HepG2 (cell line): ENCODE results near the gene ARAP3. TPM values are rescaled to one million over a fixed set of nuclear protein-coding genes. Genes with fewer than 3 reads are reported as not detected.
A peak's percentile ranks its signal among the peaks of the same experiment; 100 is the strongest.

Source experiments
- ATAC-seq: fragments of 200-7000 bp; cut with Tn5 transposase; 3 replicates; pipeline ENCODE4 v1.9.1; 2020; ENCODE audit warnings: mild to moderate bottlenecking, moderate library complexity
- BruUV-seq: library from RNA; stranded (reverse); fragments of 400-500 nt; replicated peaks from 2 replicates; lab custom pipeline; 2021; lab: Mats Ljungman, UMichigan
- CTCF ChIA-PET: fragments of 300-600 bp; formaldehyde crosslinking; extraction: SDS; loops from one replicate; lab custom pipeline; 2021; ENCODE audit warnings: low total read pairs, inconsistent platforms, low intra/inter-chr PET ratio; lab: Yijun Ruan, JAX
- POLR2A ChIA-PET: fragments of 350-600 bp; sonication (Branson Sonifier 250); formaldehyde crosslinking; loops from one replicate; lab custom pipeline; 2020; ENCODE audit warnings: antibody characterized with exemption, inconsistent platforms; lab: Yijun Ruan, JAX
- DNase-seq: peaks from one replicate; pipeline ENCODE4 v3.0.0-alpha.2; 2015; ENCODE audit warnings: low spot score
- FAIRE-seq: peaks from 3 replicates; lab custom pipeline; 2011; peaks lifted over from hg19 to GRCh38; lab: Jason Lieb, UNC
- H2AFZ ChIP-seq: one replicate; pipeline ENCODE4 v1.6.1; 2011; ENCODE audit warnings: low read length, inconsistent platforms
- H3K27ac ChIP-seq: fragments of 300-600 bp; 3 replicates; pipeline ENCODE4 v1.8.0; 2011; ENCODE audit warnings: mixed run types, mild to moderate bottlenecking, mixed read lengths, low read length, inconsistent platforms; ENCODE audit not compliant: insufficient read depth; ENCODE audit errors: extremely low read length
- H3K27me3 ChIP-seq, 2 experiments: fragments of 200-600 bp in 1 of 2; 2 replicates in 1 of 2; 3 replicates in 1 of 2; pipeline versions ENCODE4 v1.6.0 to v1.8.0; 2011; ENCODE audit warnings: low read length in 2 of 2, mild to moderate bottlenecking in 2 of 2, moderate library complexity in 2 of 2, inconsistent platforms in 1 of 2; ENCODE audit not compliant: insufficient read depth in 2 of 2, control insufficient read depth in 1 of 2
- H3K36me3 ChIP-seq, 2 experiments: fragments of 200-600 bp in 1 of 2; replicated peaks in 1 of 2; 2 replicates in 1 of 2; 3 replicates in 1 of 2; pipeline versions ENCODE4 v1.5.1 to v1.8.0; 2011; ENCODE audit warnings: low read length in 2 of 2, inconsistent platforms in 1 of 2; ENCODE audit not compliant: insufficient read depth in 2 of 2, control insufficient read depth in 1 of 2
- H3K4me1 ChIP-seq: 2 replicates; pipeline ENCODE4 v1.5.1; 2012; ENCODE audit warnings: low read length, inconsistent platforms; ENCODE audit not compliant: insufficient read depth
- H3K4me2 ChIP-seq: 2 replicates; pipeline ENCODE4 v1.6.0; 2011; ENCODE audit warnings: low read depth, low read length, inconsistent platforms
- H3K4me3 ChIP-seq, 3 experiments: fragments of 200-600 bp in 1 of 3; sonication (generic), shearing (Covaris generic) in 1 of 3; replicated peaks in 1 of 3; 2 replicates each; pipeline ENCODE4 v1.5.1; 2011 to 2016; ENCODE audit warnings: low read length in 3 of 3, inconsistent platforms in 2 of 3, low read depth in 2 of 3, mild to moderate bottlenecking in 2 of 3, control low read depth in 1 of 3, mixed read lengths in 1 of 3; ENCODE audit not compliant: insufficient read depth in 1 of 3
- H3K79me2 ChIP-seq: one replicate; pipeline ENCODE4 v1.6.1; 2011; ENCODE audit warnings: low read length, inconsistent platforms; ENCODE audit not compliant: insufficient read depth
- H3K9ac ChIP-seq: 2 replicates; pipeline ENCODE4 v1.6.0; 2011; ENCODE audit warnings: mild to moderate bottlenecking, low read depth, low read length, inconsistent platforms; ENCODE audit not compliant: insufficient read depth
- H3K9me3 ChIP-seq: 2 replicates; pipeline ENCODE4 v1.5.1; 2012; ENCODE audit warnings: mild to moderate bottlenecking, low read length
- H4K20me1 ChIP-seq: 2 replicates; pipeline ENCODE4 v1.6.0; 2011; ENCODE audit warnings: inconsistent platforms, mild to moderate bottlenecking, low read length, moderate library complexity; ENCODE audit not compliant: insufficient read depth
- KDM4B ChIP-seq: sonication (generic); formaldehyde crosslinking; IDR thresholded peaks from 2 replicates; pipeline ENCODE4 v1.4.0; 2020; ENCODE audit warnings: missing genetic modification reagents
- POGK ChIP-seq: sonication (generic); formaldehyde crosslinking; conservative IDR thresholded peaks from 2 replicates; pipeline ENCODE4 v1.8.0; 2022; ENCODE audit warnings: mild to moderate bottlenecking, moderate library complexity, missing genetic modification reagents
- RBFOX2 ChIP-seq: fragments of 200-400 bp; formaldehyde crosslinking; IDR thresholded peaks from 2 replicates; pipeline ENCODE4 v1.6.1; 2017; ENCODE audit warnings: low read depth, mild to moderate bottlenecking, low read length
- SMARCC2 ChIP-seq: fragments of 450-650 bp; IDR thresholded peaks from 2 replicates; pipeline ENCODE4 v1.6.1; 2017; ENCODE audit warnings: antibody characterized with exemption, mild to moderate bottlenecking
- ZBTB33 ChIP-seq: sonication (generic); formaldehyde crosslinking; IDR thresholded peaks from 2 replicates; pipeline ENCODE4 v1.4.0; 2020; ENCODE audit warnings: missing genetic modification reagents
- ZNF501 ChIP-seq: sonication (generic); formaldehyde crosslinking; IDR thresholded peaks from 2 replicates; pipeline ENCODE4 v1.5.1; 2020; ENCODE audit warnings: mild to moderate bottlenecking, moderate library complexity, missing genetic modification reagents
- ZNF747 ChIP-seq: sonication (generic); formaldehyde crosslinking; IDR thresholded peaks from 2 replicates; pipeline ENCODE4 v1.8.1; 2023; ENCODE audit warnings: missing genetic modification reagents, mild to moderate bottlenecking, borderline replicate concordance
- ZNF780A ChIP-seq: sonication (generic); formaldehyde crosslinking; IDR thresholded peaks from 2 replicates; pipeline ENCODE4 v1.8.0; 2022; ENCODE audit warnings: mild to moderate bottlenecking, missing genetic modification reagents, moderate library complexity
- WGBS: methylation state at CpG from one replicate; pipeline ENCODE4 v1.1.6; 2017; ENCODE audit warnings: low lambda C conversion rate; 5-methylcytosine and 5-hydroxymethylcytosine counted together
- in situ Hi-C: cut with HindIII; loops from 2 replicates; pipeline ENCODE4 v1.10.0; 2017; ENCODE audit warnings: low pct_unique_long_range_greater_than_20kb; ENCODE audit not compliant: extremely low pct_ligation_motif_present
- intact Hi-C: fragments of 100-400 bp; cut with micrococcal nuclease; formaldehyde crosslinking; loops from one replicate; pipeline ENCODE4 v1.10.0; 2022; ENCODE audit not compliant: unreplicated experiment
- polyA plus RNA-seq, 8 experiments: library from polyadenylated mRNA; depleted of rRNA in 3 of 8; stranded (reverse) in 7 of 8; unstranded in 1 of 8; fragments of >200 nt; fragmentation: Illumina TruSeq in 4 of 8; extraction: Trizol in 4 of 8; gene quantifications; 2 replicates each; pipeline versions ENCODE4 v1.2.1 to v1.2.3, GENCODE V29; 2011 to 2016; ENCODE audit warnings: low read depth in 4 of 8, missing spikeins in 1 of 8, mixed read lengths in 1 of 8; ENCODE audit not compliant: insufficient read depth in 1 of 8
- total RNA-seq, 5 experiments: library from RNA; depleted of rRNA; stranded (reverse); fragments of >200 nt; fragmentation: Illumina TruSeq; extraction: Trizol; gene quantifications; 2 replicates each; pipeline ENCODE4 v1.2.3, GENCODE V29; 2016; ENCODE audit warnings: low read depth in 1 of 5

ARAP3 gene
- total and polyA plus RNA-seq, 2 of the 13 experiments (the other 11 are each of a cell fraction or from before 2014, with no cell fraction given), result 0.25 TPM; not detected in 1

GRCh38 chr5:141654298-141654697 is 27.7 kb downstream of the ARAP3 start:
- H3K79me2 ChIP-seq, result no peaks in the 10 kb centered on the region
- H2AFZ ChIP-seq, result no peak overlapping the region
- peaks cover 17% of the 10 kb centered on the region for H3K4me1 ChIP-seq
- DNase-seq (no peak), ATAC-seq (no peak)
- peaks cover 5 to 15% of the 10 kb centered on the region in 2 experiments; a peak in 4 of 5 replicates for H3K27me3 ChIP-seq
- in situ Hi-C loops, result no loop called here
- no TSS peak for BruUV-seq
- POLR2A ChIA-PET, result no interaction called here
- no peaks in the 10 kb centered on the region for H4K20me1 ChIP-seq
- no peaks in the 10 kb centered on the region for H3K36me3 ChIP-seq
- intact Hi-C loops, result no loop called here
- no peaks in the 10 kb centered on the region for H3K9me3 ChIP-seq
- no peak overlapping the region for H3K4me3 ChIP-seq
- 60% methylated on average over 1 of the region's 2 CpGs for WGBS
- H3K4me2 ChIP-seq, result no peak overlapping the region
- H3K27ac ChIP-seq, result no peak overlapping the region
- TF ChIP-seq SMARCC2 (no peak), ZNF747 (CRISPR knock-in tag) (no peak), RBFOX2 (no peak), KDM4B (no peak), POGK (CRISPR knock-in tag) (no peak)
- TF ChIP-seq, all 625 proteins: peak for 0
- no peak for FAIRE-seq
- CTCF ChIA-PET, result no interaction called here
- H3K9ac ChIP-seq, result no peak overlapping the region

- no peak for ATAC-seq
- Histone ChIP-seq H3K4me3 (peak overlapping the region; percentile 79 to 86 (median 85); a peak in 4 of 6 replicates), H3K4me2 (peak overlapping the region; percentile 88), H3K9ac (peak overlapping the region; percentile 58; the same call in 1 of the 2 replicates), H3K9me3 (no peaks in the 10 kb centered on the region), H3K79me2 (no peaks in the 10 kb centered on the region), H3K36me3 (no peaks in the 10 kb centered on the region), H2AFZ (peak overlapping the region; percentile 32), H3K4me1 (peaks cover 17% of the 10 kb centered on the region), H4K20me1 (no peaks in the 10 kb centered on the region), H3K27me3 (peaks cover 5 to 10% of the 10 kb centered on the region in 2 experiments; a peak in 4 of 5 replicates), H3K27ac (no peak overlapping the region)
- ChIA-PET POLR2A (interaction anchor here (0.8 to 1.4 kb wide), 3 partner anchors 9 to 33 kb away, joined by 3 to 15 read pairs (median 3); partner anchors contain the start of genes DIAPH1, HDAC3 and RELL2), CTCF (no interaction called here)
- BruUV-seq, result no TSS peak
- FAIRE-seq, result no peak
- in situ Hi-C loops, result no loop called here
- intact Hi-C loops, result no loop called here
- DNase-seq, result no peak
- no peak for TF ChIP-seq ZNF780A
- TF ChIP-seq ZBTB33 (CRISPR knock-in tag), result peak; percentile 31; the same call in 1 of the 2 replicates
- 0 out of 2 replicates have a peak, but pooled peaks have one; percentile 4 for TF ChIP-seq ZNF501 (CRISPR knock-in tag)
- WGBS, result 78% methylated on average over 9 of the region's 9 CpGs
Observed at GRCh38 chr5:141651728-141652105, 30.3 kb downstream of the ARAP3 start.
